Measurements from ENCODE around the gene PATJ.
A peak's percentile ranks its signal among the peaks of the same experiment; 100 is the strongest.

PATJ gene

GRCh38 chr1:61724506-61724812 lies 17.8 kb upstream of the PATJ start:
- POLR2A ChIA-PET = no interaction called here
- H3K27ac ChIP-seq (ENCODE audit: extremely low read depth, low read depth, low read length) = peak overlapping the region; percentile 81

GRCh38 chr1:61724813-61725694 lies 17.2 kb upstream of the PATJ start, which contains the start of gene TM2D1:
Gene TM2D1, minus strand, starts transcription at chr1:61725141. Its CDS starts 21 bp downstream, at chr1:61725120.
- CTCF ChIA-PET = no interaction called here
- Histone ChIP-seq H3K27ac (ENCODE audit: extremely low read depth, low read depth, low read length) (peak within 1 kb of the TSS; percentile 81), H3K4me1 (ENCODE audit: control insufficient read depth, insufficient read depth, low read length) (no peaks in the 10 kb centered on the region), H3K4me3 (ENCODE audit: low read depth, low read length) (peak within 1 kb of the TSS; percentile 66), H3K36me3 (ENCODE audit: control insufficient read depth in 2 of 2, insufficient read depth in 1 of 2, low read length in 2 of 2) (peaks cover 6 to 7% of the 10 kb centered on the region in 2 experiments; a peak in 2 of 3 replicates), H3K9me3 (ENCODE audit: control insufficient read depth, insufficient read depth, low read depth, low read length) (no peaks in the 10 kb centered on the region)
- POLR2A ChIA-PET = interaction anchor here (0.7 to 1.1 kb wide), 2 partner anchors 18 to 34 kb away, joined by 3 to 9 read pairs; no protein-coding TSS in a partner anchor
- no peak for TF ChIP-seq ZNF292 (tag by site-specific recombination; IDR thresholded peaks at IDR 0.05; ENCODE audit: borderline replicate concordance, low read depth)
- 0 out of 2 replicates have a peak, but pooled peaks have one; percentile 8 for TF ChIP-seq ZBTB6 (tag by site-specific recombination; IDR thresholded peaks at IDR 0.05)
- no peak for TF ChIP-seq ZNF148 (tag by site-specific recombination; IDR thresholded peaks at IDR 0.05; ENCODE audit: borderline replicate concordance)
- TF ChIP-seq SP7 (tag by site-specific recombination; IDR thresholded peaks at IDR 0.05) = peak; percentile 81; the same call in 1 of the 2 replicates
- no peak for TF ChIP-seq ZNF132 (tag by site-specific recombination; IDR thresholded peaks at IDR 0.05; ENCODE audit: borderline replicate concordance)
- TF ChIP-seq ZNF514 (tag by site-specific recombination; IDR thresholded peaks at IDR 0.05) = no peak
- no peak for TF ChIP-seq AEBP2 (tag by site-specific recombination; IDR thresholded peaks at IDR 0.05; ENCODE audit: borderline replicate concordance)
- TF ChIP-seq TCF7L2 (IDR thresholded peaks at IDR 0.05; ENCODE audit: borderline replicate concordance, low read depth, low read length) = no peak
- no peak for TF ChIP-seq ZNF175 (tag by site-specific recombination; IDR thresholded peaks at IDR 0.05)
- TF ChIP-seq ZNF677 (tag by site-specific recombination; IDR thresholded peaks at IDR 0.05) = no peak
- no peak for TF ChIP-seq ZNF560 (tag by site-specific recombination; IDR thresholded peaks at IDR 0.05; ENCODE audit: borderline replicate concordance)
- TF ChIP-seq ZNF654 (tag by site-specific recombination; IDR thresholded peaks at IDR 0.05; ENCODE audit: low read depth) = no peak
- no peak for TF ChIP-seq ZNF530 (tag by site-specific recombination; IDR thresholded peaks at IDR 0.05; ENCODE audit: low read depth)
- no peak for TF ChIP-seq ZNF423 (tag by site-specific recombination; IDR thresholded peaks at IDR 0.05)
- no peak for TF ChIP-seq ZNF571 (tag by site-specific recombination; IDR thresholded peaks at IDR 0.05)
- TF ChIP-seq ZNF792 (tag by site-specific recombination; IDR thresholded peaks at IDR 0.05) = no peak
- TF ChIP-seq ZNF76 (tag by site-specific recombination; IDR thresholded peaks at IDR 0.05; ENCODE audit: borderline replicate concordance, low read depth) = peak; percentile 60; the same call in 1 of the 2 replicates

More at GRCh38 chr1:61724506-61724812, 17.8 kb upstream of the PATJ start:
- Histone ChIP-seq H3K4me1 (ENCODE audit: control insufficient read depth, insufficient read depth, low read length) (no peaks in the 10 kb centered on the region), H3K9me3 (ENCODE audit: control insufficient read depth, insufficient read depth, low read depth, low read length) (no peaks in the 10 kb centered on the region), H3K36me3 (ENCODE audit: control insufficient read depth in 2 of 2, insufficient read depth in 1 of 2, low read length in 2 of 2) (peaks cover 6 to 7% of the 10 kb centered on the region in 2 experiments; a peak in 2 of 3 replicates), H3K4me3 (ENCODE audit: low read depth, low read length) (peak overlapping the region; percentile 66)
- CTCF ChIA-PET = no interaction called here
- no peak for TF ChIP-seq ZNF366 (tag by site-specific recombination; conservative IDR thresholded peaks at IDR 0.05)
- no peak for TF ChIP-seq ZNF585B (tag by site-specific recombination; IDR thresholded peaks at IDR 0.05)
- TF ChIP-seq ZSCAN23 (tag by site-specific recombination; IDR thresholded peaks at IDR 0.05) = no peak
- TF ChIP-seq ZNF19 (tag by site-specific recombination; IDR thresholded peaks at IDR 0.05; ENCODE audit: low read depth) = no peak
- TF ChIP-seq ZXDB (tag by site-specific recombination; IDR thresholded peaks at IDR 0.05) = no peak
- no peak for TF ChIP-seq ZNF624 (tag by site-specific recombination; IDR thresholded peaks at IDR 0.05)
- no peak for TF ChIP-seq ZNF324 (tag by site-specific recombination; IDR thresholded peaks at IDR 0.05)
- no peak for TF ChIP-seq ZNF140 (tag by site-specific recombination; IDR thresholded peaks at IDR 0.05)
- TF ChIP-seq TSHZ1 (tag by site-specific recombination; IDR thresholded peaks at IDR 0.05; ENCODE audit: borderline replicate concordance) = no peak
- no peak for TF ChIP-seq ZNF558 (tag by site-specific recombination; IDR thresholded peaks at IDR 0.05)
